AG09319 (cell line): ENCODE data around the gene KCNE4.

Source experiments
- DNase-seq: peaks from one replicate; pipeline ENCODE4 v3.0.0-alpha.2; 2010; ENCODE audit warnings: low read depth; ENCODE audit errors: extremely low read depth
- CTCF ChIP-seq: IDR thresholded peaks from 2 replicates; pipeline ENCODE4 v1.5.1; 2011; ENCODE audit warnings: low read depth, mild to moderate bottlenecking, inconsistent platforms, low read length, moderate library complexity

The KCNE4 gene

GRCh38 chr2:223069988-223070387 lies 18.0 kb downstream of the KCNE4 start:
- no peak for DNase-seq
- no peak for TF ChIP-seq CTCF

GRCh38 chr2:223071139-223071538 lies 19.1 kb downstream of the KCNE4 start:
- no peak for TF ChIP-seq CTCF
- DNase-seq: no peak

- TF ChIP-seq CTCF: no peak
- no peak for DNase-seq
These were observed 20.8 kb downstream of the KCNE4 start for GRCh38 chr2:223072826-223073225.

GRCh38 chr2:223075301-223076270 lies 23.6 kb downstream of the KCNE4 start:
- DNase-seq: no peak
- no peak for TF ChIP-seq CTCF

GRCh38 chr2:223076573-223076972 lies 24.6 kb downstream of the KCNE4 start:
- TF ChIP-seq CTCF: no peak
- no peak for DNase-seq

- DNase-seq: no peak
- TF ChIP-seq CTCF: no peak
These were observed 26.5 kb downstream of the KCNE4 start for GRCh38 chr2:223078482-223078881.

- TF ChIP-seq CTCF: no peak
- no peak for DNase-seq
These were observed 27.4 kb downstream of the KCNE4 start for GRCh38 chr2:223079378-223079777.
